ENCODE measurements around the gene ABHD8. TPM values are rescaled to one million over a fixed set of nuclear protein-coding genes. Genes with fewer than 3 reads are reported as not detected.

The ABHD8 gene
- total RNA-seq, 2 experiments from 2014 or later, result 9.3 to 10.1 TPM

DNA sequence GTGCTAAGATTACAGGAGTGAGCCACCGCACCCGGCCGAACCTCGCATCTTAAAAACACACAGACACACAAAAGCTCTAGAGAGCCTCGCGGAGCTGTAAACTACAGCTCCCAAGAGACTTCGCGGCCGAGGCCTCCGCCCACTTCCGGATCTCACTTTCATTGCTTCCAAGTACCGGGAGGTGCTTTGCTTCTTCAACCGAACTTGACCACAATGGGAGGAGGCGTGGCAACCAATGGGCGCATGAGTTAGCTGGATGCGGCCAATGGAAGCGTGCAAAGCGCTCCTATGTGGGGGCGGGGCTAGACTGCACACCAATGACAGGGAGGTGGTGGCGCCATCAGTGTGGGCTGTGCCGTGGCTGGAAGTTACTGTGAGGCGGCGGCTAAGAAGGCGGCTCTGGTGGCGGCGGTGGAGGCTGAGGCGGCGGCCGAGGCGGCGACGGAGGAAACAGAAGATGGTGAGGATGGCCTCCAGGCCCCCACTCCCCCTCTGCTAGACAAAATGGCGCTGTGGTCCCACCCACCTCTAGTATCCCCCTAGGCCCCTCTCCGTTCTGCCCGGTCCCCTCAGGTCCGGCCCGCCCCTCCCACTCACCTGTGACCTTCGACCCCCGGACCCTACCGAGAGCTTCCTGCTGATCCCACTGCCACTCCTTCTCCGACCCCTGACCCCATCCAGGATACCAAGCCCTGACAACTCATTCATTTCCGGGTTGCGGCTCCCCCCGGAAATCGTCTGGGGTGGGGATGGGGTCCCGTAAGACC lies 6.2 kb upstream of the ABHD8 start, which contains the start of gene DDA1:
Gene DDA1, plus strand, starts transcription at position 366 of the 767 bp plus-strand sequence. Its CDS starts 92 bp downstream, at position 458.
- Mint-ChIP-seq H3K27me3 (no peaks in the 10 kb centered on the region), H3K27ac (peak within 1 kb of the TSS; percentile 97), H3K4me3 (peak within 1 kb of the TSS; percentile 99), H3K9me3 (no peaks in the 10 kb centered on the region), H3K36me3 (ENCODE audit: low read depth) (peaks cover 9% of the 10 kb centered on the region), H3K4me1 (peaks cover 49% of the 10 kb centered on the region)
- ChIA-PET CTCF (interaction anchor here (0.5 to 1.9 kb wide), 11 partner anchors 13 to 855 kb away, joined by 3 to 7 read pairs (median 4); partner anchors contain the start of genes ANO8 and USE1), POLR2A (interaction anchor here (1.0 kb wide), 1 partner anchor 8 kb away, joined by 3 read pairs; no protein-coding TSS in a partner anchor)
- DNase-seq, result peak; percentile 100

DNA sequence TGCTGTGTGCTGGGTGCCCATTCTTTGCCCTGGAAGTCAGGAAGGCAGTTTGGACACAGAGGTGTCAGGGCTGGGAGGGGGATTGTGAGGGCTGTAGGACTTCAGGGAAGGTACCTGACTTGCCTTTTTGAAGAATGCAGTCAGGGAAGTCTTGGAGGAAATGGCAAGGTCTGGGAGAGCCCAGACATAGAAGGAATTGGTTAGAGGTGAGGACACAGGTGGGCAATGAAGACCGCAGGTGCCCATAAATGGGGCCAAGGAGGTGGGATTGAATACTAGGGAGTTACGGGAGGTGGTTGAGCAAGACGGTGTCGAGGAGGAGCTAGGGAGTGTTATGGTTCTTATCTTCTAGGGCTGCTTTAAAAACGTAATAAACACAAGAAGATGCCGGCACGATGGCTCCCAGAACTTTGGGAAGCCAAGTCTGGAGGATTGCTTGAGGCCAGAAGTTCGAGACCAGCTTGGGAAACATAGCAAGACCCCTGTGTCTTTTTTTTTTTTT lies 4.7 kb upstream of the ABHD8 start:
- Mint-ChIP-seq H3K4me1 (peaks cover 56% of the 10 kb centered on the region), H3K27me3 (no peaks in the 10 kb centered on the region)

DNA sequence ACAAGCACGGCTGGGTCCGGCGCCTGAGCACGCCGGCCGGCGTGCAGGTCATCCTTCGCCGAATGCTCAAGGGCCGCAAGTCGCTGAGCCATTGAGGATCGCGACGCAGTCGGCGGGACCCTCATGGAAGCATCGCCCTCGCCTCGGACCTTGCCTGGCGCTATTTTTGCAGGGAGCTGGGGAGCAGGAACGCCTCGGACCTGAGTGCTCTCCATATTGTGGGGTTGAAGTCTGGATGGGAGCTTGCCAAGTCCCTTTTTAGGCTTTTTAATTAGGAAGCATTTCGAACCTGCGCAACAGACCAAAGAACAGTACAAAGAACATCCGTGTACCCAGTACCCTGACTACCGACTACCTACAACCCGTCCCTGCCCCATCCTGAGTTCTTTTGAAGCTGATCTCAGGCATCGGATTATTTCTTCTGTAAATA lies 3.1 kb upstream of the ABHD8 start:
- H3K9me3 Mint-ChIP-seq, result no peaks in the 10 kb centered on the region
- H3K4me3 Mint-ChIP-seq, result peak overlapping the region; percentile 91
- ChIA-PET CTCF (interaction anchor here (0.6 to 1.7 kb wide), 6 partner anchors 9 to 914 kb away, joined by 3 to 5 read pairs (median 4); partner anchors contain the start of gene ANKLE1), POLR2A (no interaction called here)
- H3K36me3 Mint-ChIP-seq (ENCODE audit: low read depth), result peaks cover 2% of the 10 kb centered on the region
- H3K4me1 Mint-ChIP-seq, result peaks cover 57% of the 10 kb centered on the region
- DNase-seq, result no peak
- no peaks in the 10 kb centered on the region for H3K27me3 Mint-ChIP-seq
- peak overlapping the region; percentile 94 for H3K27ac Mint-ChIP-seq

More for the DNA sequence above, 4.7 kb upstream of the ABHD8 start:
- Mint-ChIP-seq H3K36me3 (ENCODE audit: low read depth) (peaks cover 6% of the 10 kb centered on the region), H3K27ac (no peak overlapping the region), H3K9me3 (no peaks in the 10 kb centered on the region), H3K4me3 (peak overlapping the region; percentile 8)
- POLR2A ChIA-PET, result no interaction called here
- CTCF ChIA-PET, result no interaction called here
- no peak for DNase-seq

DNA sequence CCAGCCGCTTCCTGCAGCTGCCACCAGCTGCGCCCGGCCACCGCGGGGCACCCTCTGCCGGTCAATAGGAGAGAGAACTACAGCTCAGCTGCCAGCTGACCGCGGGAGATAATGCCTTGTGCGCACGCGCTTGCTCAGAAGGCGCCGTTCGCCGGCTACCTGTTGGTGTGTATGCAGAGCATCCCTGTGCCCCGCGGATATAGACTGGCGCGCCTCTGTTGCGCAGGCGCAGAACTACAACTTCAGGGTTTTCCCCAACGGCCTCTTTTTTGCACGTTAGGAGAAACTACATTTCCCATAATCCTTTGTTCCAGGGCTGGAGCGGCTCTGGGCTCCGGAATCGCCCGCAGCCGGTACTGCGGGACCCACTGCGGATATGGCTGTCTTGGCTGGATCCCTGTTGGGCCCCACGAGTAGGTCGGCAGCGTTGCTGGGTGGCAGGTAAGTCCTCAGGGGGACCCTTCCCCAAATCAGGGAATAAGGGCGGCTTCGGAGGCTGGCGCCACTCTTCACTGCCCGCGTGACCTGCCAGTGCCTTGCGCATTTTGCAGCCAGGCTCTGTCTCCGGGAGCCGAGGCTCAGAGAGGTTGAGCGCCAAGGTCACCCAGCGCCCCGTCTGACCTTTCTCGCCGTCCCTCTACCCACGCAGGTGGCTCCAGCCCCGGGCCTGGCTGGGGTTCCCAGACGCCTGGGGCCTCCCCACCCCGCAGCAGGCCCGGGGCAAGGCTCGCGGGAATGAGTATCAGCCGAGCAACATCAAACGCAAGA lies 2.5 kb upstream of the ABHD8 start, which contains the start of gene MRPL34:
Gene MRPL34, plus strand, starts transcription at position 356 of the 768 bp plus-strand sequence. Its CDS starts 21 bp downstream, at position 377.
- Mint-ChIP-seq H3K9me3 (no peaks in the 10 kb centered on the region), H3K4me1 (peaks cover 54% of the 10 kb centered on the region), H3K27ac (peak within 1 kb of the TSS; percentile 94), H3K36me3 (ENCODE audit: low read depth) (peaks cover 4% of the 10 kb centered on the region), H3K4me3 (peak within 1 kb of the TSS; percentile 91), H3K27me3 (no peaks in the 10 kb centered on the region)
- ChIA-PET POLR2A (no interaction called here), CTCF (interaction anchor here (0.6 to 3.1 kb wide), 15 partner anchors 9 to 629 kb away, joined by 3 to 19 read pairs (median 4); partner anchors contain the start of genes ANKLE1, BABAM1, BST2 and MVB12A)
- DNase-seq, result peak; percentile 97

DNA sequence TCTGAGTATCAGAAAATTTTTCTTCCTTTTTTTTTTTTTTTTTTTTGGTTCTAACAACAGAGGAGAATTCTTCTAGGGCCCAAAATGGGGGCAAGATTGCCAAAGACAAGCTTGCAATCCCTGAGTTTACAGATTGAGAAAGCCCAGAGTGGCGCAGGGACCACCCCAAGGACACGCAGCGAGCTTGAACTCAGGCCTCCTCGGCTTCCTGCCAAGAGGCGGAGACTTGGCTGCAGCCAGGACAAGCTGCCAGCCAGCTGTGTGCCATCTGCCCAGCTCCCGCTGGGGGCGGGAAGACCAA lies 1.9 kb upstream of the ABHD8 start:
- Mint-ChIP-seq H3K4me1 (peaks cover 49% of the 10 kb centered on the region), H3K4me3 (peak overlapping the region; percentile 91), H3K9me3 (no peaks in the 10 kb centered on the region), H3K36me3 (ENCODE audit: low read depth) (peaks cover 4% of the 10 kb centered on the region), H3K27me3 (no peaks in the 10 kb centered on the region), H3K27ac (peak overlapping the region; percentile 94)
- CTCF ChIA-PET, result interaction anchor here (0.6 to 3.1 kb wide), 13 partner anchors 11 to 629 kb away, joined by 3 to 19 read pairs (median 4); partner anchors contain the start of genes ANKLE1, BABAM1, BST2 and MVB12A
- POLR2A ChIA-PET, result interaction anchor here (0.6 kb wide), 1 partner anchor 116 kb away, joined by 5 read pairs; no protein-coding TSS in a partner anchor
- DNase-seq, result no peak

DNA sequence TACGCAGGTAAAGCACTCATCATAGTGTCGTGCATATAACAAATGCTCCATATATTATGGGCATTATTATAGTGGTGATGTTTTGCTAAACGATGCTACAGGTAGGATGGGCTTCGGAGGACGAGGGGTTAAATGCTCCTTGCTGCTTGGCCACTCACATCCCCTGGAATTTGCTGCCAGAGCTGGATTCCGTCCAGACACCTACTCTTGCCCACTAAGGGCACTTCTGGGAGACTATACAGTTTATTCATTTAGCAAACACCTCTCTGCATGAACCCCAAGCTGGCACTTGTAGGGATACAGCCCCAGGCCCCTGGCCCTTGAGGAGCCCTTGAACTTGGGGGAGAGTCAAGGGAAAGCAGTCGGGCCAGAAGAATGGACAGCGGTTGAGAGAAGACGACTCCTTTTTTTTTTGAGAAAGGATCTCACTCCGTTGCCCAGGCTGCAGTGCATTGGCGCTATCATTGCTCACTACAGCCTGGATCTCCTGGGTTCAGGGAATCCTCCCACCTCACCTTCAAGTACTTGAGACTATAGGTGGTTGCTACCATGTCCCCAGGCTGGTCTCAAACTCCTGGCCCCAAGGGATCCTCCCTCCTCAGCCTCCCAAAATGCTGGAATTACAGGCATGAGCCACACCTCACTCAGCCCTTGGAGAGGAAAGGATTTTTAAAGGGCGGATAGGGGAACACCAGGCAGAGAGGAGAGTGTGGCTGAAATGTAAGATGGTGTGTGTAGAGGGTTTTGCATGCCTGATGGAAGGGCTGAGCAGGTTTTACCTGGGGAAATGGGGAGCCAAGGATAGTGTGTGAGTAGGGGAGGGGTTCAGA lies 1.4 kb upstream of the ABHD8 start:
- no peak for DNase-seq
- POLR2A ChIA-PET, result interaction anchor here (0.6 to 0.7 kb wide), 3 partner anchors 37 to 545 kb away, joined by 3 to 10 read pairs (median 5); partner anchors contain the start of gene BABAM1
- CTCF ChIA-PET, result interaction anchor here (0.5 to 3.1 kb wide), 17 partner anchors 10 to 628 kb away, joined by 3 to 19 read pairs (median 4); partner anchors contain the start of genes ANKLE1, BABAM1, BST2 and MVB12A
- Mint-ChIP-seq H3K27ac (peak overlapping the region; percentile 94), H3K4me1 (peaks cover 47% of the 10 kb centered on the region), H3K4me3 (peak overlapping the region; percentile 91), H3K36me3 (ENCODE audit: low read depth) (peaks cover 4% of the 10 kb centered on the region), H3K9me3 (no peaks in the 10 kb centered on the region), H3K27me3 (no peaks in the 10 kb centered on the region)

DNA sequence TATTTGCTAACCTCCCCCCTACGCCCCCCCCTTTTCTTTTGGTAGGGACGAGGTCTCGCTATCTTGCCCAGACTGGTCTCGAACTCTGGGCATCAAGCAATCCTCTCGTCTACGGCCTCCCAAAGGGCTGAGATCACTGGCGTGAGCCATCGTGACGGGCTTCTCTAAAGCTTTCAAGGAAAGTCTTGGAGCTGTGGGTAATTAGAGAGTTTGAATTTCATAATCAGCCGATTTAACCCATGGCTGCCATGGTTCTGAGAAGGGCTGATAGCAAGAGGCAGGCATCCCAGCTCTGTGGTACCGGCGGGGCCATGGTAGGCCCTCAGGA lies 679 bp upstream of the ABHD8 start:
- DNase-seq, result no peak
- Mint-ChIP-seq H3K9me3 (no peaks in the 10 kb centered on the region), H3K4me1 (peaks cover 42% of the 10 kb centered on the region), H3K27me3 (no peaks in the 10 kb centered on the region), H3K36me3 (ENCODE audit: low read depth) (peaks cover 3% of the 10 kb centered on the region), H3K27ac (no peak overlapping the region), H3K4me3 (peak overlapping the region; percentile 68)
- ChIA-PET POLR2A (interaction anchor here (0.6 to 0.7 kb wide), 2 partner anchors 37 to 546 kb away, joined by 3 to 10 read pairs; partner anchors contain the start of gene BABAM1), CTCF (interaction anchor here (0.5 to 3.1 kb wide), 8 partner anchors 9 to 125 kb away, joined by 3 to 19 read pairs (median 4); partner anchors contain the start of genes ANKLE1 and USE1)

DNA sequence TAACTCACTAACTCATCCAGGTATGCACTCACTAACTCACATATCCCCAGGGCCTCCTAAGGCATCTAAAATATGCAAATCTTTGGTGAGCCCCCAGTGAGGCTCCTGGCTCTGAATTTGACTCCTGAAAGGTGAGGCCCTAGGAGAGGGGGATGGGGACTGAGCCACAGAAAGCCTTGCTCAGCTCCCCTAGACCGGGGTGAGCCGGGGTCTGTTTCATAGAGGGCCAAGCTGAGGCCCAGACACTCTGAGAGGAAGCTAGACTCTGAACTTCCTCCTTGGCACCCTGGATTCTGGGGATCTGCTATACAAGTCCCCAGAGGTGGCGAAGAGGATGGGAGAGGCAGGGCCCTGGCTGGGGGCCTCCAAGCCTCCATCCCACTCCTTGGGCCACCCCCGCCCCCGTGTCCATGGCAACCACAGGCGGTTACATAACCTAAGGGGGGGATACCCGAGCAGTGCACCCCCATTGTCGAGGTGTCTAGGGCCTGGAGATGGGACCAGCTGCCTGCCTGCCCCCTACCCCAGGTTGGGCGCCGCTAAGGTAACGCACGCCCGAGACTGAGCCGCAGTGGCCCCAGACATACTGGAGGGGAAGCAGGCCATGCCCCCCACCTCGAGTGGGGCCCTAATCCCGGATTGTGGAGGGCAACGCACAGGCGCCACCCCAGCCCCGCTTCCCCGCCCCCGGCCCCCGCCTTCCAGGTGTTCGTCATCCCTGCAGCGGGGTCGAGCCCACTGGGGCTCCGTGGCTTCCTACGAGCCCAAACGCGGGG lies 646 bp downstream of the ABHD8 start:
- Mint-ChIP-seq H3K4me3 (peak overlapping the region; percentile 68), H3K9me3 (no peaks in the 10 kb centered on the region), H3K4me1 (peaks cover 36% of the 10 kb centered on the region), H3K27me3 (no peaks in the 10 kb centered on the region), H3K27ac (peak overlapping the region; percentile 54), H3K36me3 (ENCODE audit: low read depth) (peaks cover 11% of the 10 kb centered on the region)
- DNase-seq, result no peak
- POLR2A ChIA-PET, result no interaction called here
- CTCF ChIA-PET, result interaction anchor here (1.6 to 3.1 kb wide), 2 partner anchors 8 to 11 kb away, joined by 3 to 19 read pairs; no protein-coding TSS in a partner anchor

DNA sequence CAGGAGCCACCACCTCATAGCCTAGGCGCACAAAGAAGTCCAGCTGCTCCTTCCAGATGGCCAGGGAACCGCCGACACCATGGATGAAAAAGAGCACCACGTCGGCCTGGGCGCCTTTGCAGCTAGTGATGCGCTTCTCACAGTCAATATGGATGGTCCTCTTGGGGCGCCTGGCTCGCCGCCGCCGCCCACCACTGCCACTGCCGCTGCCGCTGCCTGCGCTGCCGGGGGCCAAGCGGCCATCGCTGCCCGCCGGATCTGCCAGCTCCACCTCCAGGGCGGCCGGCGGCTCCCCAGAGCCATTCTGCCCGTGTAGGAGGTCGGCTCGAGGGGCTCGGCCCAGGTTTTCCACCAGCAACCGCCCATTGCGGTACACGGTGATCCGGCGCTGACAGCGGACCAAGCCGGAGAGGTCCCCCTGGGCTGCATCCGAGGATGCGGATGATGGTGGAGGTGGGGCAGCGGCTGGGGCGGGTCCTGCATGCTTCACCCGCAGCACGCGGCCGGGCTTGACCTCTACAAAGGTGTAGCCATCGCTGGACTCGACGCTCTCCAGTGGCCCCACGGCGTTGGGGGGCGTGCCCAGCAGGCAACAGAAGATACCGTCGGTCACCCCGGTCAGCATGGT lies 2.1 kb downstream of the ABHD8 start:
- Mint-ChIP-seq H3K27me3 (no peaks in the 10 kb centered on the region), H3K4me3 (no peak overlapping the region), H3K36me3 (ENCODE audit: low read depth) (peaks cover 11% of the 10 kb centered on the region), H3K4me1 (peaks cover 29% of the 10 kb centered on the region), H3K27ac (no peak overlapping the region), H3K9me3 (no peaks in the 10 kb centered on the region)
- POLR2A ChIA-PET, result no interaction called here
- CTCF ChIA-PET, result interaction anchor here (0.8 to 1.0 kb wide), 2 partner anchors 10 to 42 kb away, joined by 3 to 5 read pairs; no protein-coding TSS in a partner anchor
- no peak for DNase-seq

DNA sequence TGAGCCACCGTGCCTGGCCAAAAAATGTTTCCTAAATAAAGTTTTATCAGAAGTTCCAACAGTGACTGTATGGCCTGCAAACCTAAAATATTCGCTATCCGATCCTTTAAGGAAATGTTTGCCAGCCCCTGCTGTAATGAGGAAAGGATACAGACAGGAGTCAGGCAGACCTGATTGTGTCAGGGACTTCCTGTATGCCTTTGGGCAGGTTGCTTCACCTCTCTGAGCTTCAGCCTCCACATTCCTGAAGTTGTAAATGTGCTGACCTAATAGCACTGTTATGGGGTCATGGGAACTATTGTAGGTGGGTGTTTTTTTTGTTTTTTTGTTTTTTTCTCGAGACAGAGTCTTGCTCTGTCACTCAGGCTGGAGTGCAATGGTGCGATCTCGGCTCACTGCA lies 6.2 kb downstream of the ABHD8 start:
- Mint-ChIP-seq H3K27me3 (no peaks in the 10 kb centered on the region), H3K9me3 (no peaks in the 10 kb centered on the region), H3K36me3 (ENCODE audit: low read depth) (peaks cover 11% of the 10 kb centered on the region), H3K4me3 (no peak overlapping the region), H3K27ac (no peak overlapping the region), H3K4me1 (peaks cover 10% of the 10 kb centered on the region)
- ChIA-PET CTCF (interaction anchor here (1.4 kb wide), 1 partner anchor 16 kb away, joined by 4 read pairs; no protein-coding TSS in a partner anchor), POLR2A (no interaction called here)
- no peak for DNase-seq

DNA sequence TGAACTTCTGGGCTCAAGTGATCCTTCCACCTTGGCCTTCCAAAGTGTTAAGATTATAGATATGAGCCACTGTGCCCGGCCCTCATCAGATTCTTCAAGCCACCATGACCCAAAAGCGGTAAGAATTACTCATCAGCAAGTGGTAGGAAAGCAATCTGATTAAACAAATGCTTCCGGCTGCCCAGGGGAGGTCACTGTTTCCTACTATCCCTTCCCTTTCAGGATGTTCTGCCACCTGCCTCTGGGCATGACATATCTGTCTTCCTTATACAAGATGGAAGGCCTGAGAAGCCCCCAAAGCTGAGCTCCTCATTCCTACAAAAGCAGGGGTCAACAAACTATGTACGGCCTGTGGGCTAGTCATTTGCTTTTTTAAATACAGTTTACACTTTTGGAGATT lies 7.0 kb downstream of the ABHD8 start:
- DNase-seq, result no peak
- Mint-ChIP-seq H3K27ac (no peak overlapping the region), H3K4me1 (peaks cover 9% of the 10 kb centered on the region), H3K27me3 (no peaks in the 10 kb centered on the region), H3K4me3 (no peak overlapping the region), H3K36me3 (ENCODE audit: low read depth) (peaks cover 11% of the 10 kb centered on the region), H3K9me3 (no peaks in the 10 kb centered on the region)
- CTCF ChIA-PET, result interaction anchor here (0.5 to 2.5 kb wide), 4 partner anchors 10 to 30 kb away, joined by 3 to 9 read pairs (median 4); partner anchors contain the start of gene BABAM1
- POLR2A ChIA-PET, result no interaction called here
